Measurements from ENCODE around the gene SLC25A30.
"Not testable (repeated sequence)": the region's sequence is repeated elsewhere in the genome, so short reads cannot be mapped to it uniquely, and the experiment has no call there.

DNA sequence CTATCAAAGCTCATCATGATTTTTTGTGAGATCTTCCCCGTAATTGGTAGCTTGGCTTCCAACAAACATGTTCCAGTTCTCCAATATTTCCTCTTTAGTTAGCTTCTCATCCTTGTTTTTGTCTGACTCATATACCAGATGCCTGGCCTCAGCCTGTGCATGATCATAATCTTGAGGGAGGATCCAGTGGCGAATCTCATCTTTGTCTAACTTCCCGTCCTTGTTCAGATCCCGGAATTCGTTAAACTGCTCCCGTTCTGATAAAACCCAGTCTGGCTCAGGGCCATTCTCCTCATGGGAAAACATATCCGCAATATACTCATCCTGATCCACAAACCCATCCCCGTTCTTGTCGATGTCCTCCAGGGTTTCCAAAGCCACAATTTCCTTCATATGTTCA lies 27.8 kb downstream of the SLC25A30 start:
- TF ChIP-seq, protein P1, sequence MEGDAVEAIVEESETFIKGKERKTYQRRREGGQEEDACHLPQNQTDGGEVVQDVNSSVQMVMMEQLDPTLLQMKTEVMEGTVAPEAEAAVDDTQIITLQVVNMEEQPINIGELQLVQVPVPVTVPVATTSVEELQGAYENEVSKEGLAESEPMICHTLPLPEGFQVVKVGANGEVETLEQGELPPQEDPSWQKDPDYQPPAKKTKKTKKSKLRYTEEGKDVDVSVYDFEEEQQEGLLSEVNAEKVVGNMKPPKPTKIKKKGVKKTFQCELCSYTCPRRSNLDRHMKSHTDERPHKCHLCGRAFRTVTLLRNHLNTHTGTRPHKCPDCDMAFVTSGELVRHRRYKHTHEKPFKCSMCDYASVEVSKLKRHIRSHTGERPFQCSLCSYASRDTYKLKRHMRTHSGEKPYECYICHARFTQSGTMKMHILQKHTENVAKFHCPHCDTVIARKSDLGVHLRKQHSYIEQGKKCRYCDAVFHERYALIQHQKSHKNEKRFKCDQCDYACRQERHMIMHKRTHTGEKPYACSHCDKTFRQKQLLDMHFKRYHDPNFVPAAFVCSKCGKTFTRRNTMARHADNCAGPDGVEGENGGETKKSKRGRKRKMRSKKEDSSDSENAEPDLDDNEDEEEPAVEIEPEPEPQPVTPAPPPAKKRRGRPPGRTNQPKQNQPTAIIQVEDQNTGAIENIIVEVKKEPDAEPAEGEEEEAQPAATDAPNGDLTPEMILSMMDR (IDR thresholded peaks at IDR 0.05), result not testable (repeated sequence)
- TF ChIP-seq POLR2A (IDR thresholded peaks at IDR 0.05), result not testable (repeated sequence)
